HG03196 (cell line): ENCODE results near the gene LMNA.

Experiments
- ATAC-seq: cut with Tn5 transposase; IDR thresholded peaks from one replicate; pipeline ENCODE4 v1.9.1; 2021; ENCODE audit not compliant: unreplicated experiment

Gene LMNA

DNA sequence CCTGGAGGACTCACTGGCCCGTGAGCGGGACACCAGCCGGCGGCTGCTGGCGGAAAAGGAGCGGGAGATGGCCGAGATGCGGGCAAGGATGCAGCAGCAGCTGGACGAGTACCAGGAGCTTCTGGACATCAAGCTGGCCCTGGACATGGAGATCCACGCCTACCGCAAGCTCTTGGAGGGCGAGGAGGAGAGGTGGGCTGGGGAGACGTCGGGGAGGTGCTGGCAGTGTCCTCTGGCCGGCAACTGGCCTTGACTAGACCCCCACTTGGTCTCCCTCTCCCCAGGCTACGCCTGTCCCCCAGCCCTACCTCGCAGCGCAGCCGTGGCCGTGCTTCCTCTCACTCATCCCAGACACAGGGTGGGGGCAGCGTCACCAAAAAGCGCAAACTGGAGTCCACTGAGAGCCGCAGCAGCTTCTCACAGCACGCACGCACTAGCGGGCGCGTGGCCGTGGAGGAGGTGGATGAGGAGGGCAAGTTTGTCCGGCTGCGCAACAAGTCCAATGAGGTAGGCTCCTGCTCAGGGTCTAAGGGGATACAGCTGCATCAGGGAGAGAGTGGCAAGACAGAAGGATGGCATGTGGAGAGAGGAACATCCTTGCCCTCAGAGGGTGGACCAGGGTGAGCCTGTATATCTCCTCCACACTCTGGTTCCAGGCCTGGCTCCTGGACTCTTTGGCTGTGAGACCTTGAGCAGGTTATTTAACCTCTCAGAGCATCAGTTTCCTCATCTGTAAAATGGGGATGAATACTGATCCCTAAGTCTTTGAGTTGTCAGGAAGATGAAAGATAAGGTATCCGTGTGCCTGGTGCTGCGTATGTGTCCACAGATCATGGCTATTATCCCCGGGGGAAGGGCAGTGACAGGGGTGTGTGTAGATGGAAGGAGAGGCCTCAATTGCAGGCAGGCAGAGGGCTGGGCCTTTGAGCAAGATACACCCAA lies 21.7 kb downstream of the LMNA start:
- ATAC-seq, result no peak

DNA sequence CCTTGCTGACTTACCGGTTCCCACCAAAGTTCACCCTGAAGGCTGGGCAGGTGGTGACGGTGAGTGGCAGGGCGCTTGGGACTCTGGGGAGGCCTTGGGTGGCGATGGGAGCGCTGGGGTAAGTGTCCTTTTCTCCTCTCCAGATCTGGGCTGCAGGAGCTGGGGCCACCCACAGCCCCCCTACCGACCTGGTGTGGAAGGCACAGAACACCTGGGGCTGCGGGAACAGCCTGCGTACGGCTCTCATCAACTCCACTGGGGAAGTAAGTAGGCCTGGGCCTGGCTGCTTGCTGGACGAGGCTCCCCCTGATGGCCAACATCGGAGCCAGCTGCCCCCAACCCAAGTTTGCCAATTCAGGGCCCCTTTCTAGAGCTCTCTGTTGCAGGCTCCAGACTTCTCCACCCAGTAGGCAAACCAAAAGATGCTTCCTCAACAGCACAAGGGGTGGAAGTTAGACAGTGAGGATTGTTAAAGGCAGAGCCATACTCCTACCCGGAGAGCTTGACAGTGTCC lies 22.5 kb downstream of the LMNA start:
- no peak for ATAC-seq

DNA sequence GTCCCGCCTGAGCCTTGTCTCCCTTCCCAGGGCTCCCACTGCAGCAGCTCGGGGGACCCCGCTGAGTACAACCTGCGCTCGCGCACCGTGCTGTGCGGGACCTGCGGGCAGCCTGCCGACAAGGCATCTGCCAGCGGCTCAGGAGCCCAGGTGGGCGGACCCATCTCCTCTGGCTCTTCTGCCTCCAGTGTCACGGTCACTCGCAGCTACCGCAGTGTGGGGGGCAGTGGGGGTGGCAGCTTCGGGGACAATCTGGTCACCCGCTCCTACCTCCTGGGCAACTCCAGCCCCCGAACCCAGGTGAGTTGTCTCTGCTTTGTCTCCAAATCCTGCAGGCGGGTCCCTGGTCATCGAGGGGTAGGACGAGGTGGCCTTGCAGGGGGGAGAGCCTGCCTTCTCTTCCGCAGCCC lies 24.0 kb downstream of the LMNA start:
- no peak for ATAC-seq

DNA sequence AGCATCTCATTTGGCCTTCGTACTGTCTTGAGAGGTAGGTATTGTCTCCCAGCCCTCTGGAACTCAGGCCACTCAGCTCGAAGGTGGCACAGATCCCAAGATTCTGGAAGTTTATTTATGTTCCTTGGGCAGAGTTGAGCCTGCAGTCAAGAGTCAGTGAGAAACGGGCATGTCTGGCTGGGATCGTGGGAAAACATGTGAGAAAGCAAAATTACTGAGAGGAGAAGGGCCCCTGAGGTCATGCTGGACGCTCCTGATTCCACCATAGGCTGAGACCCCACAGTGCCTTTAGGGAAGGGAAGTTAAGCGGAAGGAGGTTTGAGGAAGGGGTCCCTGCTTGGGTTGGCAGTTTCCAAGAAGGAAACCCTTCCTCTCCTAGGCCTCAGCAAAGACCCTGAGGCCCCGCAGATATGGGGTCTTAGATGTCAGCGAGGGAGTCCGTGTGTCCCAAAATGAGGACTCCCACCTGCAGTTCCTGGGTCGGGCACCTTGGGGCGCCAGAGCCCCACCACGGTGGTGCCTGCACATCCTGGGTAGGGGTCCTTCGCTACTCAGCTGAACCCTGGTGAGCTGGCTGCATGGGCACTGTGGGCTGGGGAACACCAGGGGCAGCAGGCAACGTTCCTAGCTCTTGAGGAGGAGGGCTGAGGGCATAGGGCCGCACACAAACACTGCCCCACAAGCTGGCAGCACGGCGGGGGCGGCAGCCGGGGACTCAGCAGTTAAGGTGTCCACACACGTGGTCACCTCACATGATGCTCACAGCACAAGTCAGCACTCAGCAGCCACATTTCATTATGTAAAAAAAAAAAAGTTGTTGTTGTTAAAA lies 26.6 kb downstream of the LMNA start:
- no peak for ATAC-seq

DNA sequence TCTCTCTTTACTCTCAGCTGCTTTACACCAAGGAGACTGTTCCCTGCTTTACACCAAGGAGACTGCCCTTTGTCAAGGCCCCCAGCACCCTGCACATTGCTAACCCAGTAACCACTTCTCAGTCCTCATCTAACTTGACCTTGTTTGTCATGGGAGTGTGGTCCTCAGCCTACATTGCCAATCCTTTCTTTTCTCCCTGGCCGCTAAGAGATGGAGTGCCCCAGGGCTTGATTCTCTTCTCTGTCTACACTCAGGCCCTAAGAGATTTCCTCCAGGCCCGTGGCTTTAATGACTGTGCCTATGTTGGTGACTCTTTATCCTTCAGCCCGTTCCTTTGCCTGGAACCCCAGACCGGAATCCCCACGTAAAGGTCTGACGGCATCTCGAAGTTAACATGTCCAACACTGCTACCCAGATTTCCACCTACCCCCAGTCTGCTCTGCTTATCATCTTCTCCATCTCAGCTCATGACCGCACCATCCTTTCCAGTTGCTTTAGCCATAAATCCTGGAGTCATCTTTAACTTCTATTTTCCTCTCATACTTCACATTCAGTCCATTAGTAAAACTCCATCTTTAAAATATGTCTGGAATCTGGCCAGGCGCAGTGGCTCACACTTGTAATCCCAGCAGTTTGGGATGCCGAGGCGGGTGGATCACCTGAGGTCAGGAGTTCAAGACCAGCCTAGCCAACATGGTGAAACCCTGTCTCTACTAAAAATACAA lies 29.4 kb downstream of the LMNA start:
- ATAC-seq, result no peak

- no peak for ATAC-seq
These were observed 30.2 kb downstream of the LMNA start for GRCh38 chr1:156144742-156145141.

DNA sequence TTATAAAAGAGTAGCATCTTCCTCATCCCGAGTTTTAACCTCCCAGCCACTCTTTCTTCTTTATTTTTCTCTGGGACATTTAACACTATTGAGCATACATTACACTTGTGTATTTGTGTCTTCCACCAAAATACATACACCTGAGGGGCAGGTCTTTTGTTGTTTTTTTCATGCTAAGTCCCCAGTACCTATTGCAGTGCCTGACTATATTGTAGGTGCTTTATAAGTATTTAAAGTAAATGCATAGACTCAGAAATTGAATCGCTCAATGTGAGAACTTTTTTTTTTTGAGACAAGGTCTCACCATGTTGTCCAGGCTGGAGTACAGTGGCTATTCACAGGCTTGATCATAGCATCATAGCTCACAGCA lies 31.1 kb downstream of the LMNA start:
- no peak for ATAC-seq

- ATAC-seq, result no peak
These were observed 31.7 kb downstream of the LMNA start for GRCh38 chr1:156146020-156146768.

GRCh38 chr1:156146769-156147405 lies 32.4 kb downstream of the LMNA start:
- no peak for ATAC-seq

DNA sequence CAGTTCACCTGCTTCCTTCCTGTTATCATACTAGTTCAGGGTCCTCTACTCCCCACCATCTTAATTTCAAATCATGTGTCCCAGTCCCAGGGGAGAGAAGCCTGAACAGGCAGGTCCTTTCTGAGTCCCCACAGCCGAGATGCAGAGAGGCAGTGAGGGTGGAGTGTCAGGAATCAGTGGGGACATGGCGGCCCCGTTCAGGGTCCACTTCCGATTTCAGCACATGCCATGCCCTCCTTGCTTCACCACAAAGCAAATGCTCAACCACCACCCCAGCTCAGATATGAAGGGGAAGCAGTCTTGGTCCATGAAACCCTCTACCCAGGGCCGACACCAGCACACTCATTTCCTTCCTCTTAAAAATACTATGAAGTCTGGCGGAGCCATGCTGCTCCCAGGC lies 33.7 kb downstream of the LMNA start:
- no peak for ATAC-seq

GRCh38 chr1:156149374-156150332 lies 35.1 kb downstream of the LMNA start:
- ATAC-seq, result peak; percentile 33

DNA sequence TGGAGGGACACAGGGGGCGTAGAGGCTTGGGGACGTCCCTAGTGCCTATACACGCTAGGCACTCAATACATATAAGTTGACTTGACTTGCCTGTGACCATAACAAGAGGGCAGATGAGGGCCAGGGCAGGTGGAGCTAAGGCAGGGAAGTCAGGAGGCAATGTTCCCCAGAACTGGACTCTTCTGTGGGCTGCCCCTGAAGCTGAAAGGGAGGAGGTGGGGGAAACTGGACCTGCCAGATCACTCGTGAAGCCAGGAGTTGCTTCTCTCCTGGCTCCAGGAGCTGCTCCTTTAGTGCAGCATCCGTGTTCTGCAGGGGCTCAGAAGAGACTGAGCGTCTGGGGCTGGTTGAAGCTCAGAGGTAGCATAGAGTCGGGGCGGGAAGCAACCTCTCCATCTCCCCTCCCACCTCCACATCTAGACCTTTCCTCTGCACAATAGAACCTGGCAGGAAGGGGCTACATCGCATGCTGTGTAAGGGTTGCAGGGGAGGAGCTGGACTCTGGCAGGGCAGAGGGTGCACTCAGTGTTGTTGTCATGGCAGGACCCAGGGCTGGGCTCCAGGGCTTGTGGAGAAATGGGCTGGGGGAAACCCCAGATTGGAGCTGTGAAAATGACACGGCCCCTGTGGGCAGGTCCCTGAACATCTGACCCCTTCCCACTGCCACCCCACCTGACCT lies 36.0 kb downstream of the LMNA start:
- ATAC-seq, result no peak

DNA sequence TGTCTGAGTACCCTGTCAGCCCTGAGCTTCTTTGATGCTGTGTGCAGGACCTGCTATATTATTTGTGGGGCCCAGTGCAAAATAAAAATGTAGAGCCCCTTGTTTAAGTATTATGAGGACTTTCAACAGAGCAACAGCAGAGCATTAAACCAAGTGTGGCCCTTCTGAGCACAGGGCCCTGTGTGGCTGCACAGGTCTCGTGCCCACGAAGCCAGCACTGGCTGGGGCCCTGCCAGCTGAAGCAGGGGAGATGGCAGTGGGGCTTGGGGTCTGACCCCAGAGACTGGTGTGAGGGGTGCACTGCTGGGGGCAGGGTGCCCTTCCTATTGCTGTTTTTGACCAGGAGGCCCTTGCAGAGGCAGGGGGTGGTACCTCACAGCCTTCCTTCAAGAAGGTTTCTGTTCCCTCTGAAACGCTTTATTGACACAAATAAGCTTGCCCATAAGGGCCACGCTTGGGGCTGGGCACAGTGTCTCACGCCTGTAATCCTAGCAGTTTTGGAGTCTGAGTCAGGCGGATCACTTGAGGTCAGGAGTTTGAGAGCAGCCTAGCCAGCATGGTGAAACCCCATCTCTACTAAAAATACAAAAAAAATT lies 36.7 kb downstream of the LMNA start:
- ATAC-seq, result no peak

DNA sequence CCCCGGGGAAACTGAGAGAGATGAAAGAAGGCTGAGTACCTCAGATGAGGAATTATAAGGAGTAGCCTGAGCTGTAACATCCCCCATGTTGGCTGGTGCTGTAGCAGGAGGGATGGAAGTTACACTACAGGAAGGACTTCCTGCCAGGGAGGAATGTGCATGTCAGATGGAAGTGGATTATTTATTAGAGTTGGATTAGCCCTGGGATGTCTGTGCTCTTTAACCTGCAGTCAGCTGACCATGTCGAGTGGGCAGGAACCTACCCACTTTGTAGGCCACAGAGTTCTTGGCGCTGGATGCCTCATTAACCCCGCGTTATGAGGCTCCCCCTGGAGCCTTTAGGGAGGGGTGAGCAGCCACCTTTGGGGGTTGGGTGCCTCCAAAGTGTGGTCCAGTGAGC lies 38.1 kb downstream of the LMNA start:
- no peak for ATAC-seq

DNA sequence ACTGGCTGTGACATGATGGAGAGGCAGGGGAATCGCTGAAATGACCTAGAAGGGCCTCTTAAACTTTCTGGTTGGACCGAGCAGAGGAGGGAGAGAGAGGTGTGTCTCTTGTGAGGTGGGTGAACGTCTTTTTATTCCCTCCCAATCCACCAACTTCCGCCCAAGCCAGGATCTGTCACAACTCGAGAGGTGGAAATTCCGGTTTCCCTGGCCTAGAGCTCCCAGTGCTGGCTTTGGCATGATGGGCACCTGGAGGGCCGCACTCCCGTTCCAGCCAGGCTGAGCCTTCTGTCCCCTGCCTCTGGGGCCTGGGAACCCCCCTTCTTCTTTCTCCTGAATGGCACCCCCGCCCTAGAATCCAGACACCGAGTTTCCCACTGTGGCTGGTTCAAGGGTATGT lies 38.9 kb downstream of the LMNA start, which contains the start of gene SEMA4A:
SEMA4A (plus strand) TSS at position 224 of the 400 bp plus-strand sequence. CDS start 994 bp downstream, outside the sequence.
- ATAC-seq, result no peak

- peak; percentile 44 for ATAC-seq
These were observed 39.8 kb downstream of the LMNA start for GRCh38 chr1:156154317-156154749.

DNA sequence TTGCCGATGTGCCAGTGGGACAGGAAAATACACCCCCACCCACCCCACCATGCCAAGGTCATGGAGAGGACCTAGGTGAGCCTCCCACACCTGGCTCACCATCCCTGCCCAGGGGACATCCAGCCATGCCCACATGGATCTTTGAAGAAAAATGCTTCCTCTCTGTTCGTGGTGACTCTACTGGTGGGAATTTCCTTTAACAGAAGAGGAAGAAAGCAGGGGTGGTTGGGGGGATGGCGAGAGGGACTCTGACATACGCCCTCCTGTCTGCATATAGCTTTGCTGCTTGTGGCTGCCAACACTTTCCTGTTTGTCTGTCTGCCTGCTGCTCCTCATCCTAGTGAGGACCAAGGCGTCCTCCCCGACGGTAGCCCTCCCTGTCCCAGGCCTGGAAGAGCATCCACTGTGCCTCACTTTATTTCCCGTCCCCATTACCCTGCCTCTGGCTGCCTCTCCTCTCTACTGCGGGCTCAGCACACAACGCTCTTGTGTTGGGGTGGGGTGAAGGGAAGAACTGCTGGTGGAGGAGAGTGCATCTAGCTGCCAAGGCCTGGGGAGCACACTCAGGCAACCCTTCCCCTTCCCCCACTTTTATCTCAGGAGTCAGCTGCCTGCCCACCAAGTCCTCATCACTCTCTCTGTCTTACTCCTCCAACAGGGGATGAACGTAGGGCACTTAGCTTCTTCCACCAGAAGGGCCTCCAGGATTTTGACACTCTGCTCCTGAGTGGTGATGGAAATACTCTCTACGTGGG lies 41.4 kb downstream of the LMNA start:
- no peak for ATAC-seq
